Smooth muscle cell (in vitro differentiated cells): ENCODE data around the gene HOXD3. TPM values are rescaled to one million over a fixed set of nuclear protein-coding genes. Genes with fewer than 3 reads are reported as not detected.

ENCODE experiments used
- DNase-seq: peaks from one replicate; lab custom pipeline; 2025; ENCODE audit not compliant: unreplicated experiment; lab: John Stamatoyannopoulos, UW
- H2AFZ ChIP-seq: fragments of 200-600 bp; sonication (generic); 2 replicates; pipeline ENCODE4 v1.6.0; 2016; ENCODE audit warnings: antibody characterized with exemption, low read depth, mild to moderate bottlenecking
- H3F3A ChIP-seq: fragments of 200-600 bp; sonication (generic); 2 replicates; pipeline ENCODE4 v1.6.0; 2017; ENCODE audit warnings: antibody characterized with exemption, low read depth
- H3K27ac ChIP-seq: fragments of 200-600 bp; sonication (generic); 2 replicates; pipeline ENCODE4 v1.5.1; 2016; ENCODE audit warnings: low read depth, mild to moderate bottlenecking
- H3K27me3 ChIP-seq: fragments of 200-600 bp; sonication (generic); 2 replicates; pipeline ENCODE4 v1.6.1; 2016; ENCODE audit warnings: low read depth, mild to moderate bottlenecking
- H3K36me3 ChIP-seq: fragments of 200-600 bp; sonication (generic); 2 replicates; pipeline ENCODE4 v1.5.1; 2016; ENCODE audit warnings: low read depth
- H3K4me1 ChIP-seq: fragments of 200-600 bp; sonication (generic); 2 replicates; pipeline ENCODE4 v1.5.1; 2016; ENCODE audit warnings: low read depth
- H3K4me2 ChIP-seq: fragments of 200-600 bp; sonication (generic); 2 replicates; pipeline ENCODE4 v1.6.0; 2016; ENCODE audit warnings: mild to moderate bottlenecking
- H3K4me3 ChIP-seq: fragments of 200-600 bp; sonication (generic); 2 replicates; pipeline ENCODE4 v1.5.1; 2016; ENCODE audit warnings: mild to moderate bottlenecking
- H3K79me2 ChIP-seq: fragments of 200-600 bp; sonication (generic); 2 replicates; pipeline ENCODE4 v1.6.0; 2016; ENCODE audit warnings: low read depth, mild to moderate bottlenecking
- H3K9ac ChIP-seq: fragments of 200-600 bp; sonication (generic); 2 replicates; pipeline ENCODE4 v1.6.0; 2016; ENCODE audit warnings: low read depth
- H3K9me3 ChIP-seq: fragments of 200-600 bp; sonication (generic); replicated peaks from 2 replicates; pipeline ENCODE4 v1.5.1; 2016; ENCODE audit warnings: low read depth
- H4K20me1 ChIP-seq: fragments of 200-600 bp; sonication (generic); 2 replicates; pipeline ENCODE4 v1.6.0; 2016; ENCODE audit warnings: low read depth
- CTCF ChIP-seq: fragments of 200-600 bp; sonication (generic); IDR thresholded peaks from 2 replicates; pipeline ENCODE4 v1.5.1; 2017; ENCODE audit warnings: borderline replicate concordance, mild to moderate bottlenecking, antibody characterized with exemption; ENCODE audit not compliant: insufficient read depth, poor library complexity, severe bottlenecking
- WGBS: methylation state at CpG from one replicate; pipeline ENCODE4 v1.1.7; 2016; ENCODE audit warnings: low lambda C conversion rate; 5-methylcytosine and 5-hydroxymethylcytosine counted together
- polyA plus RNA-seq: library from polyadenylated mRNA; unstranded; fragments of >200 nt; fragmentation: Nextera tagmentation; extraction: Ambion mirVana; gene quantifications from 2 replicates; pipeline ENCODE4 v1.2.1, GENCODE V29; 2016
- total RNA-seq: library from RNA; depleted of rRNA; stranded (reverse); fragments of >200 nt; gene quantifications from 2 replicates; pipeline ENCODE4 v1.2.3, GENCODE V29; 2014

Gene HOXD3
- total and polyA plus RNA-seq, 2 experiments from 2014 or later: not detected

GRCh38 chr2:176174824-176175708 is 18.0 kb downstream of the HOXD3 start:
- H3K9ac ChIP-seq: no peak overlapping the region
- H3K79me2 ChIP-seq: no peaks in the 10 kb centered on the region
- H3K4me3 ChIP-seq: peak overlapping the region; percentile 6
- H3K9me3 ChIP-seq: no peaks in the 10 kb centered on the region
- peaks cover 18% of the 10 kb centered on the region for H3K4me1 ChIP-seq
- no peaks in the 10 kb centered on the region for H3K36me3 ChIP-seq
- H4K20me1 ChIP-seq: no peaks in the 10 kb centered on the region
- H3K4me2 ChIP-seq: peak overlapping the region; percentile 78
- TF ChIP-seq CTCF: no peak
- no peak overlapping the region for H2AFZ ChIP-seq
- H3K27ac ChIP-seq: no peak overlapping the region
- no peaks in the 10 kb centered on the region for H3F3A ChIP-seq
- no peak for DNase-seq
- WGBS: 7% methylated on average over 47 of the region's 47 CpGs
- peaks cover 100% of the 10 kb centered on the region for H3K27me3 ChIP-seq

GRCh38 chr2:176175709-176176607 is 18.9 kb downstream of the HOXD3 start:
- no peaks in the 10 kb centered on the region for H3K9me3 ChIP-seq
- no peak overlapping the region for H2AFZ ChIP-seq
- no peak overlapping the region for H3K4me2 ChIP-seq
- H3K4me3 ChIP-seq: no peak overlapping the region
- no peaks in the 10 kb centered on the region for H3K79me2 ChIP-seq
- no peak overlapping the region for H3K9ac ChIP-seq
- H3K4me1 ChIP-seq: peaks cover 18% of the 10 kb centered on the region
- H4K20me1 ChIP-seq: no peaks in the 10 kb centered on the region
- no peaks in the 10 kb centered on the region for H3K36me3 ChIP-seq
- no peak for TF ChIP-seq CTCF
- no peak overlapping the region for H3K27ac ChIP-seq
- 60% methylated on average over 7 of the region's 7 CpGs for WGBS
- no peak for DNase-seq
- no peaks in the 10 kb centered on the region for H3F3A ChIP-seq
- peaks cover 100% of the 10 kb centered on the region for H3K27me3 ChIP-seq

GRCh38 chr2:176177580-176178037 is 20.5 kb downstream of the HOXD3 start:
- no peak for DNase-seq
- peak overlapping the region; percentile 89 for H3K4me2 ChIP-seq
- no peaks in the 10 kb centered on the region for H4K20me1 ChIP-seq
- no peak overlapping the region for H3K9ac ChIP-seq
- H3K4me3 ChIP-seq: peak overlapping the region; percentile 46
- WGBS: 4% methylated on average over 12 of the region's 12 CpGs
- no peak for TF ChIP-seq CTCF
- H3K36me3 ChIP-seq: no peaks in the 10 kb centered on the region
- peaks cover 18% of the 10 kb centered on the region for H3K4me1 ChIP-seq
- no peak overlapping the region for H3K27ac ChIP-seq
- H2AFZ ChIP-seq: peak overlapping the region; percentile 29
- H3K79me2 ChIP-seq: no peaks in the 10 kb centered on the region
- peaks cover 99% of the 10 kb centered on the region for H3K27me3 ChIP-seq
- H3K9me3 ChIP-seq: no peaks in the 10 kb centered on the region
- H3F3A ChIP-seq: no peaks in the 10 kb centered on the region
